Tibial nerve (tissue), 4 donors: Measurements from ENCODE around the gene CRTC1.

Source experiments
- EP300 ChIP-seq, 2 donors: sonication (generic); formaldehyde crosslinking; IDR thresholded peaks; one replicate each; pipeline ENCODE4 v1.6.1; 2017; ENCODE audit warnings: antibody characterized with exemption in 2 of 2, mild to moderate bottlenecking in 1 of 2
- POLR2A ChIP-seq, 2 donors: fragments of 450-650 bp; IDR thresholded peaks; one replicate each; pipeline ENCODE4 v1.6.1; 2017; ENCODE audit warnings: antibody characterized with exemption in 2 of 2, mild to moderate bottlenecking in 2 of 2, moderate library complexity in 2 of 2
- TF ChIP-seq, protein P1 (sequence below), 5 experiments: fragments of 200-600 bp in 3 of 5; fragments of 450-650 bp in 2 of 5; sonication (generic) in 3 of 5; IDR thresholded peaks; one replicate each; pipeline ENCODE4 v1.5.1; 2016 to 2019; ENCODE audit warnings: antibody characterized with exemption in 5 of 5, mild to moderate bottlenecking in 3 of 5, moderate library complexity in 2 of 5

DNA sequence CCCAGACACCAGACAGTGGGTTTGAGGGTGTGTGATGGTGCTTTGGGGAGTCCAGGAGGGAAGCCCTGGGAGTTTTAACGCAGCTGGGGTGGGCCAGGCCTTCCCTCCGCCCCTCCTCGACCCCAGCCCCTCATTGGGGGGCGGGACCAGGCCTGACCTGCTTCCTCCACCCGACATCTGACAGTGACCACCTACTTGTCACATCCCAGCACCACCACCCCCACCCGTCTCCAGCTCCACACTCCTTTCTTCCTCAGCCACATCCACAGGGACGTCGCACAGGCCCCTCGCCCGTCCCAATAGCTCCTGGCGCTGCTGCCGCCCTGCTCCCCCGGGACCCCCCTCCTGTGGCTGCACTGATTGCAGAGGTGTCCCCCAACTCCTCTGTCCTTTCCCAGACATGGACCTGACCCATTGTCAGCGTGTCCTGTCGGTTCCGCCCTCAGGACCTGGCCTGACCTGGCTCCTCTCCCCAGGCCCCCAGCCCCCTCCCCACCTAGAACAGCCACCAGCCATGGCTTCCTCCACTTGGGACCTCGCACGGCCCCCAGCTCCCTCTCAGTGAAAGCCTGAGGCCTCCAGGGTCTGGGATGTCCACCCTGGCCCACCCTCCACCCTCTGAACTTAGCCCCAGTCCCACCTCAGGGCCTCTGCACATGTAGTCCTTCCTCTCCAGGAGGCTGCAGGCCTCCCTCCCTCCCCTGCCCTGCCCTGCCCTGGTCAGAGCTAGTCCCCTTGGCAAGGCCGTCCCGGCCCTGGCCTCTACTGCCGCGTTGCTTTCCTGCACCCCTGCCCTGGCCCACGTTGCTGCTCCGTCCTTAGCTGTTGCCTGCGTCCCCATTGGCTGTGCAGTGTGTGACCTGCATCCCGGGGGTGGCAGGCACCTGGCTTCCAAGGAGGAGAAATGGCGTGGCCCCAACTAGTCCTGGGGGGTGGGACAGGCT is 77.2 kb downstream of the CRTC1 start:
- TF ChIP-seq, protein P1, sequence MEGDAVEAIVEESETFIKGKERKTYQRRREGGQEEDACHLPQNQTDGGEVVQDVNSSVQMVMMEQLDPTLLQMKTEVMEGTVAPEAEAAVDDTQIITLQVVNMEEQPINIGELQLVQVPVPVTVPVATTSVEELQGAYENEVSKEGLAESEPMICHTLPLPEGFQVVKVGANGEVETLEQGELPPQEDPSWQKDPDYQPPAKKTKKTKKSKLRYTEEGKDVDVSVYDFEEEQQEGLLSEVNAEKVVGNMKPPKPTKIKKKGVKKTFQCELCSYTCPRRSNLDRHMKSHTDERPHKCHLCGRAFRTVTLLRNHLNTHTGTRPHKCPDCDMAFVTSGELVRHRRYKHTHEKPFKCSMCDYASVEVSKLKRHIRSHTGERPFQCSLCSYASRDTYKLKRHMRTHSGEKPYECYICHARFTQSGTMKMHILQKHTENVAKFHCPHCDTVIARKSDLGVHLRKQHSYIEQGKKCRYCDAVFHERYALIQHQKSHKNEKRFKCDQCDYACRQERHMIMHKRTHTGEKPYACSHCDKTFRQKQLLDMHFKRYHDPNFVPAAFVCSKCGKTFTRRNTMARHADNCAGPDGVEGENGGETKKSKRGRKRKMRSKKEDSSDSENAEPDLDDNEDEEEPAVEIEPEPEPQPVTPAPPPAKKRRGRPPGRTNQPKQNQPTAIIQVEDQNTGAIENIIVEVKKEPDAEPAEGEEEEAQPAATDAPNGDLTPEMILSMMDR (IDR thresholded peaks at IDR 0.05) = no peak
- TF ChIP-seq POLR2A (IDR thresholded peaks at IDR 0.05) = no peak
- no peak for TF ChIP-seq EP300 (IDR thresholded peaks at IDR 0.05)
